Measurements from ENCODE around the gene PA2G4.
"Not testable (repeated sequence)": the region's sequence is repeated elsewhere in the genome, so short reads cannot be mapped to it uniquely, and the experiment has no call there.

Gene PA2G4

DNA sequence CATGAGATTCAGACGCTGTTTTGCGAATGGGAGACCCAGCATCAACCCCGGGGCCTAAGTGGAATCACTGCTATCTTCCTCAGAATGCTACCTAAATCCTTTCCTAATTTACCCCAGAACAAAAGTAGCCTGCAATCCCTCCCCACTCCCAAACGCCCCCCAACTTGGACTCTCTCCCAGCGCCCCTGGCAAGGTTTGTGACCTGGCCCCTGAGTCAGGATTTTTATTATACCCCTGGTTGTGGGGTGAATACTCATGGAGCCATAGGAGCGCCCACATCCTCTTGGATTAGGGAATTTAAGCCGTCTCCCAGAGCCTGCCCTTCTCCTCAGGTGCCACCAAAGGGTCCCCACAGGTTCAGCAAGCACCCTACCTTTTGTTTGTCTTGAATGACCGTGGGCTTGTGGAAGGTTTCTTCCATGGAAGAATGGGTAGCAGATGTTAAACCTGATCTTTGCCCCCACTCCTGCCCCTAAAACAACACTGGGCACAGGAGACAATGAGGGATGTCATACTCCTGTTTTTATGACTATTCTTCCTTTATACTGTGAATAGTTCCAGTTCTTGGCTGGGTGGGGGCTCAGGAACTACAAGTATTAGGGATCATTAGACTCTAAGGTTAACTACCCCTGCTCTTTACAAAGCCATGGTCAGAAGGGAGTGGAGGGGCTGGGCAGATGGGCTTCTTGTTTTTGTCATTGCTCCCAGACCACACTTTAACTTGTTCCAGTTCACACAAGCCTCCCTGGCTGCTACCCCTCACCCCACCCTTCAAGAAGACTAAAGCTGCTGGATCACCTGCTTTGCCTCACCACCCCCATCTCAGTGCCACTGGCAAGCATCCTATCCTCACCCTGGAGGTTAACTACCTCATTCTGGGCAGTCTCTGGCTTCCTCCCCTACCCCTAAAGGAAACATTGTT is 48.7 kb downstream of the PA2G4 start:
- peak overlapping the region; percentile 79 for H3K4me3 ChIP-seq (replicated peaks; ENCODE audit: low read depth, low read length)
- no peak for DNase-seq (ENCODE audit: low read depth)
- TF ChIP-seq, protein P1, sequence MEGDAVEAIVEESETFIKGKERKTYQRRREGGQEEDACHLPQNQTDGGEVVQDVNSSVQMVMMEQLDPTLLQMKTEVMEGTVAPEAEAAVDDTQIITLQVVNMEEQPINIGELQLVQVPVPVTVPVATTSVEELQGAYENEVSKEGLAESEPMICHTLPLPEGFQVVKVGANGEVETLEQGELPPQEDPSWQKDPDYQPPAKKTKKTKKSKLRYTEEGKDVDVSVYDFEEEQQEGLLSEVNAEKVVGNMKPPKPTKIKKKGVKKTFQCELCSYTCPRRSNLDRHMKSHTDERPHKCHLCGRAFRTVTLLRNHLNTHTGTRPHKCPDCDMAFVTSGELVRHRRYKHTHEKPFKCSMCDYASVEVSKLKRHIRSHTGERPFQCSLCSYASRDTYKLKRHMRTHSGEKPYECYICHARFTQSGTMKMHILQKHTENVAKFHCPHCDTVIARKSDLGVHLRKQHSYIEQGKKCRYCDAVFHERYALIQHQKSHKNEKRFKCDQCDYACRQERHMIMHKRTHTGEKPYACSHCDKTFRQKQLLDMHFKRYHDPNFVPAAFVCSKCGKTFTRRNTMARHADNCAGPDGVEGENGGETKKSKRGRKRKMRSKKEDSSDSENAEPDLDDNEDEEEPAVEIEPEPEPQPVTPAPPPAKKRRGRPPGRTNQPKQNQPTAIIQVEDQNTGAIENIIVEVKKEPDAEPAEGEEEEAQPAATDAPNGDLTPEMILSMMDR (IDR thresholded peaks at IDR 0.05; ENCODE audit: low read length, missing control alignments): no peak

DNA sequence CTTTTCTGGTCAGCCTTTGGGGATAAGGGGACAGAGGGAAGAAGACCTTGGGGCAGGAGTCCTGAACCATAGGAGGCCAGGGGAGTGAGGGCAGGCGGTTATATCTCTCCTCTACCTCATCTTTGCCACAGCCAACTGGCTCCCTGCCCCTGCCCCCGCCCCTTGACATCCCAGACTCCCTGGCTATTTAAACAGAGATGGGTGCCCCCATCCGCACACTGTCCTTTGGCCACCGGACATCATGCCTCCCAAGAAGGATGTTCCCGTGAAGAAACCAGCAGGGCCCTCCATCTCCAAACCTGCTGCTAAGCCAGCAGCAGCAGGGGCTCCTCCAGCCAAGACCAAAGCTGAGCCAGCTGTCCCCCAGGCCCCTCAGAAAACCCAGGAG is 49.3 kb downstream of the PA2G4 start:
- TF ChIP-seq, protein P1 (IDR thresholded peaks at IDR 0.05; ENCODE audit: low read length, missing control alignments): no peak
- no peak for DNase-seq (ENCODE audit: low read depth)
- peak overlapping the region; percentile 79 for H3K4me3 ChIP-seq (replicated peaks; ENCODE audit: low read depth, low read length)

DNA sequence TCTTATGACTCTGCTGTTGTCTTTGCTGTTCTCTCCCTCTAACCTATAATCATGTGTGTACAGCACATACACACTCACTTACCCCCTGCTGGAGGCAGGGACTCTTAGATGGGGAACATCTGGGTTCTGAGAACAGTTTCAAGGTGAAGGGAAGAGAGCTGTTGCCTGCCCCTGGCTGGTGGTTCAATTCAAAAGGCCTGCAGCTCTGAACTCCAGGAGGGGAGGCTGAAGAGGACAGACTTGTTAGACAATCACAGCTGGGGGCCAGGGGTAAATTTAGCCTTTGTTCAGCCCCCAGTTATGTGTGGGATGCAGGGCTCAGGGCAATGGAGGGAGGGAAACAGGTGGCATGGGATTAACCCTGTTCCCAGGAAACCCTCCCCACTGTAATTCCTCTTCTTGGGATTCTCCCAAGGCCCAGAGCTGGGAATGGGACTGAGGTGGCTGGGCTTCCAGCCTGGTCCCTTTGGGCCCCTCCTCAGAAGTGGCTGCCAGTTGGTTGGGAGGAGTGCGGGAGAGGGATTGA is 50.0 kb downstream of the PA2G4 start:
- TF ChIP-seq, protein P1 (IDR thresholded peaks at IDR 0.05; ENCODE audit: low read length, missing control alignments): no peak
- H3K4me3 ChIP-seq (replicated peaks; ENCODE audit: low read depth, low read length): no peak overlapping the region
- DNase-seq (ENCODE audit: low read depth): no peak

DNA sequence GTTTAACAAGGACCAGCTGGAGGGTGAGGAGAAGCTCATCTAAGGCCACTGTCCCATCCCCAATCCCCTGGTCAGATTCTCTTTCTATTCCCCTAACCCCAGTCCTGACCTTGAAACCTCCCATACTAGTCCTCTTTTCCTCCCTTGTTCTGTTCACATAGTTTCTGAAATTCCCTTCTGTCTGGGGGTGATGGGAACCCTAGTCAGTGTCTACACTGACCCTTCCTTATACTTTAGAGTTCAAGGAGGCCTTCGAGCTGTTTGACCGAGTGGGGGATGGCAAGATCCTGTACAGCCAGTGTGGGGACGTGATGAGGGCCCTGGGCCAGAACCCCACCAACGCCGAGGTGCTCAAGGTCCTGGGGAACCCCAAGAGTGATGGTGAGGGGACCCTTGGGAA is 50.5 kb downstream of the PA2G4 start:
- H3K4me3 ChIP-seq (replicated peaks; ENCODE audit: low read depth, low read length): no peak overlapping the region
- TF ChIP-seq, protein P1 (IDR thresholded peaks at IDR 0.05; ENCODE audit: low read length, missing control alignments): no peak
- no peak for DNase-seq (ENCODE audit: low read depth)

DNA sequence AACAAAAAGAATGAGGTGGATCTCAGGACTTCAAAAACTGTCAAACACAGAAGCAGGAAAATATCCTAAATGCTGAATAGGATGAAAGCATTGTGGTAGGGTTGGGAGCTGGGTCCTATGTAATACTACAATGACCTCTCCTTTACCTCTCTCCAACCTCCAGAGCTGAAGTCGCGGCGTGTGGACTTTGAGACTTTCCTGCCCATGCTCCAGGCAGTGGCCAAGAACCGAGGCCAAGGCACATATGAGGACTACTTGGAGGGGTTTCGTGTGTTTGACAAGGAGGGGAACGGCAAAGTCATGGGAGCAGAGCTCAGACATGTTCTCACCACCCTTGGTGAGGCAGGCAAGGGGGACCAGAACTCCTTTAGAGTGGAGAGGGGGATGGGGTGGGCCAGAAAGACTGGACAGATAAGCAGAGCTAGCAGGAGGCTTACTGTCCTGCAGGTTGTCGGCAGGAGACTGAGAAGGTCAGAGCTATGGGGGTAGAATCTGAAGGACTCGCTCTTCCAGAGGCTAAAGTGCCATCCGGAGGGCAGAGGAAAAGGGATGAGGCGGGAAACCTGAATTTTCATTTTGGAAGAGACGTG is 51.0 kb downstream of the PA2G4 start:
- H3K4me3 ChIP-seq (replicated peaks; ENCODE audit: low read depth, low read length): no peak overlapping the region
- DNase-seq (ENCODE audit: low read depth): no peak
- TF ChIP-seq, protein P1 (IDR thresholded peaks at IDR 0.05; ENCODE audit: low read length, missing control alignments): no peak

DNA sequence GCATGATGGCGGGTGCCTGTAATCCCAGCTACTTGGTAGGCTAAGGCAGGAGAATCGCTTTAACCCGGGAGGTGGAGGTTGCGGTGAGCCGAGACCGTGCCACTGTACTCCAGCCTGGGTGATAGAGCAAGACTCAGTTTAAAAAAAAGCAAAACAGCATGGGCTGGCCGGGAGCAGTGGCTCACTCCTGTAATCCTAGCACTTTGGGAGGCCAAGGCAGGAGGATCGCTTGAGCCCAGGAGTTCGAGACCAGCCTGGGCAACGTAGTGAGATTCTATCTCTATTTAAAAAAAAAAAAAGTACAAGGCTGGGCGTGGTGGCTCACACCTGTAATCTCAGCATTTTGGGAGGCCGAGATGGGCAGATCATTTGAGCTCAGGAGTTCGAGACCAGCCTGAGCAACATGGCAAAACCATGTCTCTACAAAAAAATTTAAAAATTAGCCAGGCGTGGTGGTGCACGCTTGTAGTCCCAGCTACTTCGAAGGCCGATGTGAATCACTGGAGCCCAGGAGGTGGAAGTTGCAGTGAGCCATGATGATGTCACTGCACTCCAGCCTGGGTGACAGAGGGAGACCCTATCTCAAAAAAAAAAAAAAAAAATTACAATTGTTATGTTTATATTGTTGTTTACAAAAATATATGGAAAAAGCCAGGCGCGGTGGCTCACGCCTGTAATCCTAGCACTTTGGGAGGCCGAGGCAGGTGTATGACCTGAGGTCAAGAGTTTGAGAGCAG is 52.3 kb downstream of the PA2G4 start:
- H3K4me3 ChIP-seq (replicated peaks; ENCODE audit: low read depth, low read length): peak overlapping the region; percentile 99
- not testable (repeated sequence) for DNase-seq (ENCODE audit: low read depth)
